Effector memory CD4-positive, alpha-beta T cell (primary cell): ENCODE data around the gene TMEM50B.
"Not testable (repeated sequence)": the region's sequence is repeated elsewhere in the genome, so short reads cannot be mapped to it uniquely, and the experiment has no call there.

Source experiments
- DNase-seq, 3 donors: peaks; one replicate each; pipeline ENCODE4 v3.0.0-alpha.2; 2020
- H3K27ac ChIP-seq: 2 replicates; pipeline ENCODE4 v1.7.0; 2013; ENCODE audit warnings: mild to moderate bottlenecking, low read length, moderate library complexity; ENCODE audit not compliant: insufficient read depth, poor library complexity, severe bottlenecking
- H3K27me3 ChIP-seq: replicated peaks from 2 replicates; pipeline ENCODE4 v1.7.0; 2013; ENCODE audit warnings: mild to moderate bottlenecking, low read length; ENCODE audit not compliant: insufficient read depth, control insufficient read depth, poor library complexity, severe bottlenecking
- H3K36me3 ChIP-seq: 2 replicates; pipeline ENCODE4 v1.7.0; 2013; ENCODE audit warnings: mild to moderate bottlenecking, low read length, moderate library complexity; ENCODE audit not compliant: control insufficient read depth, insufficient read depth
- H3K4me1 ChIP-seq: 2 replicates; pipeline ENCODE4 v1.7.0; 2013; ENCODE audit warnings: low read length, mild to moderate bottlenecking; ENCODE audit not compliant: control insufficient read depth, insufficient read depth, poor library complexity, severe bottlenecking
- H3K4me3 ChIP-seq: 2 replicates; pipeline ENCODE4 v1.7.0; 2013; ENCODE audit warnings: low read length, low read depth, mild to moderate bottlenecking; ENCODE audit not compliant: insufficient read depth, poor library complexity, severe bottlenecking
- H3K9me3 ChIP-seq: 2 replicates; pipeline ENCODE4 v1.7.0; 2013; ENCODE audit warnings: mild to moderate bottlenecking, low read length, moderate library complexity; ENCODE audit not compliant: control insufficient read depth

The TMEM50B gene

GRCh38 chr21:33478935-33479678, 667 bp downstream of the TMEM50B start:
- peak overlapping the region; percentile 94 for H3K27ac ChIP-seq
- peak overlapping the region; percentile 93 for H3K4me3 ChIP-seq
- no peaks in the 10 kb centered on the region for H3K9me3 ChIP-seq
- H3K4me1 ChIP-seq: peaks cover 10% of the 10 kb centered on the region
- DNase-seq: peak; percentile 2 to 18 (median 16)
- no peaks in the 10 kb centered on the region for H3K36me3 ChIP-seq
- no peaks in the 10 kb centered on the region for H3K27me3 ChIP-seq

DNA sequence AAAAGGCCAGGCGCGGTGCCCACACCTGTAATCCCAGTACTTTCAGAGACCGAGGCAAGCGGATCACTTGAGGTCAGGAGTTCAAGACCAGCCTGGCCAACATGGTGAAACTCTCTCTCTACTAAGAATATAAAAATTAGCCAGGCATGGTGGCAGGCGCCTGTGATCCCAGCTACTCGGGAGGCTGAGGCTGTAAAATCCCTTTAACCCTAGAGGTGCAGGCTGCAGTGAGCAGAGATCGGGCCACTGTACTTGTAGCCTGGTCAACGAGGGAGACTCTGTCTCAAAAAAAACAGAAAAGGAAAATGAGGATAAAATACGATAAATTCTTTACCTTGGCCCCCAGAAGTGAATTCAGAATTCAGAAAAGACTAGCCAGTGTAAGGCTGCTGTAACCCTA, 1.6 kb downstream of the TMEM50B start:
- Histone ChIP-seq H3K9me3 (no peaks in the 10 kb centered on the region), H3K27ac (peak overlapping the region; percentile 94), H3K36me3 (no peaks in the 10 kb centered on the region), H3K27me3 (no peaks in the 10 kb centered on the region), H3K4me3 (peak overlapping the region; percentile 93), H3K4me1 (peaks cover 10% of the 10 kb centered on the region)
- no peak for DNase-seq

- no peak overlapping the region for H3K4me3 ChIP-seq
- H3K9me3 ChIP-seq: no peaks in the 10 kb centered on the region
- no peaks in the 10 kb centered on the region for H3K36me3 ChIP-seq
- peaks cover 10% of the 10 kb centered on the region for H3K4me1 ChIP-seq
- no peak overlapping the region for H3K27ac ChIP-seq
- no peak for DNase-seq
- no peaks in the 10 kb centered on the region for H3K27me3 ChIP-seq
These were observed 2.7 kb downstream of the TMEM50B start for GRCh38 chr21:33477066-33477465.

DNA sequence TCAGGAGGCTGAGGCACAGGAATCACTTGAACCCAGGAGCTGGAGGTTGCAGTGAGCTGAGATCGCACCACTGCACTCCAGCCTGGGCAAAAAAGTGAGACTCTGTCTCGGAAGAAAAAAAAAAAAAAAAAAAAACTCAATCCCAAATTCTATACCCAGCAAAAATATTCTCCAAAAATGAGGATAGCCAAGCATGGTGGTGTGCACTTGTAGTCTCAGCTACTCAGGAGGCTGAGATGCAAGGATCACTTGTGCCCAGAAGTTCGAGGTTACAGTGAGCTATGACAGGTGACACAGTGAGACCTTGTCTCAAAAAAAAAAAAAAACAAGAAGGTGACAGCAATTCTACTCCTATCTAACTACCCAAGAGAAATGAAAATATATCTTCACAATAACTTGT, 6.4 kb downstream of the TMEM50B start:
- no peak for DNase-seq
- H3K4me1 ChIP-seq: peaks cover 3% of the 10 kb centered on the region
- H3K27me3 ChIP-seq: no peaks in the 10 kb centered on the region
- no peak overlapping the region for H3K4me3 ChIP-seq
- no peaks in the 10 kb centered on the region for H3K9me3 ChIP-seq
- no peaks in the 10 kb centered on the region for H3K36me3 ChIP-seq
- no peak overlapping the region for H3K27ac ChIP-seq

- Histone ChIP-seq H3K4me1 (no peaks in the 10 kb centered on the region), H3K36me3 (no peaks in the 10 kb centered on the region), H3K27ac (no peak overlapping the region), H3K27me3 (no peaks in the 10 kb centered on the region), H3K9me3 (no peaks in the 10 kb centered on the region), H3K4me3 (no peak overlapping the region)
- no peak for DNase-seq
These were observed 9.1 kb downstream of the TMEM50B start for GRCh38 chr21:33470701-33471100.

GRCh38 chr21:33469183-33469582, 10.6 kb downstream of the TMEM50B start:
- H3K27ac ChIP-seq, H3K36me3 ChIP-seq, DNase-seq, H3K9me3 ChIP-seq, H3K4me1 ChIP-seq, H3K27me3 ChIP-seq, H3K4me3 ChIP-seq: not testable (repeated sequence)

GRCh38 chr21:33461538-33462250, 18.1 kb downstream of the TMEM50B start:
- H3K4me1 ChIP-seq: no peaks in the 10 kb centered on the region
- H3K36me3 ChIP-seq: peaks cover 31% of the 10 kb centered on the region
- no peaks in the 10 kb centered on the region for H3K27me3 ChIP-seq
- H3K9me3 ChIP-seq: no peaks in the 10 kb centered on the region
- no peak for DNase-seq
- H3K27ac ChIP-seq: no peak overlapping the region
- no peak overlapping the region for H3K4me3 ChIP-seq

DNA sequence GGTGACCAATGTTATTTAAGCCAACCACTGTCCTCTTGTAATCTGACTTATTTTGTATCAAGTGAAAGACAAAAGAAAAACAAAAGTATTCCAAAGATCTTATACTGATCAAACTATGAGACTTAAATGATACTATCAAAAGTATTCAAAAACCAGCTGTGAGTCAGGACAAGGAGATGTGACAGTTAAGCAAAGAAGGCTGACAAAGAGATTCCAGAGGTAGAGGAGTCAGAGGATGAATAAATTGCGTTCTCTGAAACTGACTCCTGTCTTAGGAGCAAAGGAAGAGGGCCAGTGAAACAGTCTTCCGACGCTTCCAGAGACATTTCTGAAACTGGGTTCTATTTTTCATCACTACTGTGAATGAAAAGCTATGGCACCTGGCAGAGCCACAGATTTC, 20.9 kb downstream of the TMEM50B start:
- DNase-seq: no peak
- Histone ChIP-seq H3K4me3 (no peak overlapping the region), H3K27me3 (no peaks in the 10 kb centered on the region), H3K9me3 (no peaks in the 10 kb centered on the region), H3K27ac (no peak overlapping the region), H3K36me3 (peaks cover 37% of the 10 kb centered on the region), H3K4me1 (no peaks in the 10 kb centered on the region)

DNA sequence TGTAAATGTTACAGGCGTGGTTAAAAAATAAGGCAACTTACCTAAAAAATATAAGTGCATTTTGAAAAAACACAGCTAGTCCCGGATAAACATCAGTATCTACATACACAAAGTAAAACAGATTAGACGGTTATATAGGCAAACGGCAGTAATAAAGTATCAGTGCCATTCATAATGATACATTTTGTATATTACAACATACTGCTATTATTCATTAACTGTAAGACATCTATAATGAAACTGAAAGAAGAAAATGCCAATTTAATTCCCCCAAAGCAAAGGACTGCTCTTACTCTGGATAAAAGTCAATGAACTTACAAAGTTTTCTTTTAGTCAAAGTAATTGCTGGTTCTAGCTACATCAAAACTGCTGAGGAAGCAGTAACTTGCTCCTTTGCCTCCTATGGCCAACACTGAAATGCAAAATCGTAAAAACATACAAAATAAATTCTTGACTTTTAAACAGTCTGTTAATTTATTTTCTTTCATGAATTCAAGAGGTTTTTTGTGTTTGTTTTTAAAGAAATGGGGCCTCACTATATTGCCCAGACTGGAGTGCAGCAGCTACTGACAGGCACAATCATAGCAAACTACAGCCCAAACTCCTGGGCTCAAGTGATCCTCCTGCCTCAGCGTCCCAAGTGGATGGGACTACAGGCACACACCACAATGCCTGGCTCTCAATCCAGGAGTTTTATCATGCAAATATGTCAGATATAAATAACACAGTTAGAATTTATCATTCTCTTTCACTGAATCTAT, 23.9 kb downstream of the TMEM50B start:
- no peak overlapping the region for H3K4me3 ChIP-seq
- H3K27me3 ChIP-seq: no peaks in the 10 kb centered on the region
- no peak for DNase-seq
- no peak overlapping the region for H3K27ac ChIP-seq
- H3K9me3 ChIP-seq: no peaks in the 10 kb centered on the region
- H3K4me1 ChIP-seq: no peaks in the 10 kb centered on the region
- peaks cover 25% of the 10 kb centered on the region for H3K36me3 ChIP-seq

- no peaks in the 10 kb centered on the region for H3K27me3 ChIP-seq
- no peak overlapping the region for H3K4me3 ChIP-seq
- H3K36me3 ChIP-seq: peaks cover 6% of the 10 kb centered on the region
- H3K4me1 ChIP-seq: no peaks in the 10 kb centered on the region
- no peak overlapping the region for H3K27ac ChIP-seq
- H3K9me3 ChIP-seq: no peaks in the 10 kb centered on the region
- no peak for DNase-seq
These were observed 27.4 kb downstream of the TMEM50B start for GRCh38 chr21:33452362-33452761.
